ELF-1 (cell line): ENCODE results near the gene SPEM1.
A peak's percentile ranks its signal among the peaks of the same experiment; 100 is the strongest.

Experiments
- DNase-seq: peaks from one replicate; pipeline ENCODE4 v3.0.0-alpha.2; 2016; ENCODE audit warnings: low read depth, low spot score

Gene SPEM1, protein sequence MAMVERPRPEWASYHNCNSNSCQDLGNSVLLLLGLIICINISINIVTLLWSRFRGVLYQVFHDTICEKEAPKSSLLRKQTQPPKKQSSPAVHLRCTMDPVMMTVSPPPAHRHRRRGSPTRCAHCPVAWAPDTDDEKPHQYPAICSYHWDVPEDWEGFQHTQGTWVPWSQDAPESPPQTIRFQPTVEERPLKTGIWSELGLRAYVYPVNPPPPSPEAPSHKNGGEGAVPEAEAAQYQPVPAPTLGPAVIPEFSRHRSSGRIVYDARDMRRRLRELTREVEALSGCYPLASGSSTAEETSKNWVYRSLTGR

DNA sequence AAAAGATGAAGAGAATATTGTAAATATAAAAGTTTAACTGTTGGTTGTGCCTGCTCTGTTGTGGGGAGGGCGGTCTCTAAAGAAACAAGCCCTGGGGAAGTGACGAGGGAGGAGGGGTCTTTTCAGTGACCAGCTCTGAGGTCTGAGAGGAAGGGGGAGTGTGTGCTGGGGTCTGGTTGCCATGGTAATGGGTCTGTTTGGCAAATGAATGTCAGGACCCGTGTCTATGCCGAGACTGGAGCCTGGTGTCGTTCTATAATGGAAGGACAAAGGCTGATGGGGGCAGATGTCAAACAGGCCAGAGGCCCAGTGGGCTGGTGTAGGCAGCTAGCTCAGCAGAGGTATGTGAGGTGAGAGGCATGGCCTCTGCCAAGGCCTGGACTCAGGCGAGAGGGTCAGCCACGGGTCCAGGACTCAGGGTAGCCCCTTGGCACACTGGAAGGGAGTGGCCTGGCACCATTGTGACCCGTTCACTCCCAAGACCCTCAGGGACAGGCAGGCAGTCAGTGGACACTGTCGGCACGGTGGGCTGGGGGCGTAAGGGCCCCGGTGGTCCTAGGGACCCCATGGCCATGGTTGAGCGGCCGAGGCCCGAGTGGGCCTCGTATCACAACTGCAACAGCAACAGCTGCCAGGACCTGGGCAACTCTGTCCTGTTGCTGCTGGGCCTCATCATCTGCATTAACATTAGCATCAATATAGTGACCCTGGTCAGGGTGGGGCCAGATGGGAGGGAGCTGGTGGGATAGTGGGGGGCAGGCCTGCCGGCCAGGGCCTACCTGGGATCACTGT lies at the start of gene SPEM1:
TSS of gene SPEM1 (plus strand) at position 506 of the 792 bp plus-strand sequence. CDS start at position 567, 61 bp downstream.
- DNase-seq, result no peak

DNA sequence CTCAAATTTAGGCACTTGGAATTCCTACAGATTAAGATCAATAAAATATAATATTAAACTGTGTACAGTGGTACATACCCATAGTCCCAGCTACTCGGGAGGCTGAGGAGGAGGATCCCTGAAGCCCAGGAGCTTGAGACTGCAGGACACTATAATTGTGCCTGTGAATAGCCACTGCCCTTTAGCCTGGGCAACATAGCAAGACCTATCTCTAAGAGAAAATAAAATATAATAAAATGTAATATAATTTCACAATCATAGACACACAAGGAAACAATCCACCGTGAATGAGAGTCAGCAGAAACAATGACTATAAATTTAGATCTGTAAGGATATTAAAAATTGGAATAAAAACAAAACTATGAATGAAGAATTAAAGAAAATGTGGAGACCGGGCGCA lies 49.3 kb upstream of the SPEM1 start:
- no peak for DNase-seq

DNA sequence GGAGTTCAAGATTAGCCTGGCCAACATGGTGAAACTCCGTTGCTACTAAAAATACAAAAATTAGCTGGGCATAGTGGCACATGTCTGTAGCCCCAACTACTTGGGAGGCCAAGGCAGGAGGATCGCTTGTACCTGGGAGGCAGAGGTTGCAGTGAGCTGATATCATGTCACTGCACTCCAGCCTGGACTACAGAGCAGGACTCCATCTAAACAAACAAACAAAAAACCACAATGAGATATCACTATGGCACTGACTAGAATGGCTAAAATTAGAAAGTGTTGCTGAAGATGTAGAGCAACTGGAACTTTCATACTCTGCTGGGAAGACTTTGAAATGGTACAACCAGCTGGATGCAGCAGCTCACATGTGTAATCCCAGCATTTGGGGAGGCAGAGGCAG lies 45.8 kb upstream of the SPEM1 start:
- DNase-seq, result no peak

DNA sequence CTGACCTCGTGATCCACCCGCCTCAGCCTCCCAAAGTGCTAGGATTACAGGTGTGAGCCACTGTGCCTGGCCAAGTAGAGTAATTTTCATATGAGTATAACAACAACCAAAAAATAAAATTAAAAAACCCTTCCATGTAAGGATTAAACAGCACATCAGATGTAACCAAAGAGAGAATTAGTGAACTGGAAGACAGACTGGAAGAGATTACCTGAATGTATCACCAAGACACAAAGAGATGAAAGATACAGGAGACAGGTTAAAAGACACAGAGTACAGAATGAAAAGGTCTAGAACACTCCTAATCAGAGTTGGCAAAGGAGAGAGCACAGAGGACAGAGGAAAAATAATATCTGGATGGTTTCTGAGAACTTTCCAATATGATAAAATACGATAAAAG lies 41.0 kb upstream of the SPEM1 start:
- DNase-seq, result no peak

DNA sequence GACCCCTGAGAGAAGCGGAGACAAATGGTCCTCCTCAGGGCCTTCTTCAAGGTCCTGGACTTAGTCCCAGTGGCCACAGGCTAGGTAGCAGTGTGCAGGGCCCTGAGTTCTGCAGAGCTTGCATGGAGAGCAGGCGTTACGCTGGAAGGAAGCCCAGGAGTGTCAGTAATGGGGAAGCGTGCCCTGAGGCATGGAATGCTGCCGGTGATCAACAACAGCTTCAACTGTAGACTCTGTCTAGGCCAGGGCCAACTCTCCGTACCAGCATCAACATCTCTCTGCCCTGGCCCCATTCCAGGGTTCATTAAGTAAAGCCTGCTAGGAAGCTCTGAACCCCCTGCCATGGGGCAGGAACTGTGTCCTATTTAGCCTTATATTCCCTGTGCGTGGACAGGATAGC lies 39.8 kb upstream of the SPEM1 start:
- peak; percentile 78 for DNase-seq

DNA sequence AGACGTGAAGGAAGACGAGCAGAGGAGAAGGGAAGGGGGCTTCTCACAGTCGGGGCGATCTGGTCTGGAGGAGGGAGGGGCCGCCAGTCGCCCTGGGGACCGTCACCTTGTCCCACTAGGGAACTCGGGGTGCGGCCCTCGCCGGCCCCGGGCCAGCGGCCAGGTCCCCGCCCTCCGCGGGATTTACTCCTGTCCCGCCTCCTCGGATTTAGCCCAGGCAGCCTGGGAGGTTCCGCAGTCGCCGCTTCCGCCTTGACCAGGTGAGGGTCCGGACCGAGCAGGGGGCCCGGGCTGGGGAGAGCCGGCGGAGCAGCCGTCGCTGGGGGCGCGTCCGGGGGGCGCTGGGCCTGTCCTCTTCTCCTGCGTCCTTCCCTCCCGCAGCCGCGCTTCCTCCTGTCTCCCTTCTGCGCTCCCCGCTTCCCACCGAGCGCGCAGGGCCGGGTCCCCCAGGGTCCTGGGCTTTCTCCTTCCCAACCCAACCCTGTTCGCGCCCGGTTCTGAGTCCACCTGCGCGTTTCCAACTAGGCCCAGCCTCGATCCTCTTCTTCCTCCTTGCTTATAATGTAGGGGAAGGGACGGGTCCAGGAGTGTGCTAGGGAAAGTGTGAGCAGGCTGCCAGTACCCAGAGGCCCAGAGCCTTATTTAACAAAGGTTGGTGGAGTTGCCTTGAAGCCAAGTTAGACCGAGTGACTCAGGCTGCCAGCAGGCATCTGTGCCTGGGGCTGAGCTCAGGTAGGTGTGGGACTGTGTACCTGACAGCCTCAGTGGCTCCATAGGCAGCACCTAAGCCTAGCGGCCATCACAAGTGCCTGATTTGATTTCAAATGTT lies 39.1 kb upstream of the SPEM1 start, which contains the start of gene TNK1:
TSS of gene TNK1 (plus strand) at position 235 of the 829 bp plus-strand sequence. CDS start 1,838 bp downstream, outside the sequence.
- peak; percentile 51 for DNase-seq

DNA sequence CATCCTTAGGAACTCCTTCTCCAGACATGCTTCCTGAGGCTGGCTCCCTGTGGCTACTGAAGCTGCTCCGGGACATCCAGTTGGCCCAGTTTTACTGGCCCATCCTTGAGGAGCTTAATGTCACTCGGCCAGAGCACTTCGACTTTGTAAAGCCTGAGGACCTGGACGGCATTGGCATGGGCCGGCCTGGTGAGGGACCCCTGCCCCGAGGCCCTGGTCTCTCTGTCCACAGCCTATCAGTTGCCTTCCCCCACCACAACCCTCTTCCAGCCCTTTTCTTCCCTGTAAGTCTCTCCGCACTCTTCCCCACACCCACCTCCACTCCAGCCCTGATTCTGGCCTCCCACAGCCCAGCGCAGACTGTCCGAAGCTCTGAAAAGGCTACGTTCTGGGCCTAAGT lies 37.2 kb upstream of the SPEM1 start:
- peak; percentile 45 for DNase-seq

DNA sequence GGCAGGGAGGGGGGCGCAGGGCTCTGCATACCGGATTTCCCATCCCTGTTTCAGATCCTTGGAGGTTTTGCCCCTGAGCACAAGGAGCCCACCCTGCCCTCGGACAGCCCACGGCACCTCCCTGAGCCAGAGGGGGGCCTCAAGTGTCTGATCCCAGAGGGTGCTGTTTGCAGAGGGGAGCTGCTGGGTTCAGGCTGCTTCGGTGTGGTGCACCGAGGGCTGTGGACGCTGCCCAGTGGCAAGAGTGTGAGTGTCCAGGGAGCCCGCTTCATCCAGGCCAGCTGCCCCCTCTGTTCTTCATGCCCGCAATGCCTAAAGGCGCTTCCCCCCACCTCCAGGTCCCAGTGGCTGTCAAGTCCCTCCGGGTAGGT lies 36.8 kb upstream of the SPEM1 start:
- no peak for DNase-seq

DNA sequence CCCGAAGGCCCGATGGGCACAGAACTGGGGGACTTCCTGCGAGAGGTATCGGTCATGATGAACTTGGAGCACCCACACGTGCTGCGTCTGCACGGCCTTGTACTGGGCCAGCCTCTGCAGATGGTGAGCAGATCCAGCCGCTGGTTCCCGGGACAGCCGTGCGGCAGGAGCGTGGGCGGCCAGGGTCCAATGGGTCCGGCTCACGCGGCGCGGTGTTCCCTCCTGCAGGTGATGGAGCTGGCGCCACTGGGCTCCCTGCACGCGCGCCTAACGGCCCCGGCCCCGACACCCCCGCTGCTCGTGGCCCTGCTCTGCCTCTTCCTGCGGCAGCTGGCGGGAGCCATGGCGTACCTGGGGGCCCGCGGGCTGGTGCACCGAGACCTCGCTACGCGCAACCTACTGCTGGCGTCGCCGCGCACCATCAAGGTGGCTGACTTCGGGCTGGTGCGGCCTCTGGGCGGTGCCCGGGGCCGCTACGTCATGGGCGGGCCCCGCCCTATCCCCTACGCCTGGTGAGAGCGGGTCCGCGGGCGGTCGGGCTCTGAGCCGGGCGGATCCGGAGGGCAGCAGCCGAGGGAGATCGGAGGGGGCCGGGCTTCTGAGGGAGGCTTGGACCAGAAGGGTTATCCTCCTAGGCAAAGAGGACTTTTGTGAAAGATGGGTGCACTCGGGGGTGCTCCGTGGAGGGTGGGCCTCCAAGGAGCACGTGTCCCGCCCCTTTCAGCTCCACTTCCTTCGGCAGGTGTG lies 36.2 kb upstream of the SPEM1 start:
- DNase-seq, result peak; percentile 87

DNA sequence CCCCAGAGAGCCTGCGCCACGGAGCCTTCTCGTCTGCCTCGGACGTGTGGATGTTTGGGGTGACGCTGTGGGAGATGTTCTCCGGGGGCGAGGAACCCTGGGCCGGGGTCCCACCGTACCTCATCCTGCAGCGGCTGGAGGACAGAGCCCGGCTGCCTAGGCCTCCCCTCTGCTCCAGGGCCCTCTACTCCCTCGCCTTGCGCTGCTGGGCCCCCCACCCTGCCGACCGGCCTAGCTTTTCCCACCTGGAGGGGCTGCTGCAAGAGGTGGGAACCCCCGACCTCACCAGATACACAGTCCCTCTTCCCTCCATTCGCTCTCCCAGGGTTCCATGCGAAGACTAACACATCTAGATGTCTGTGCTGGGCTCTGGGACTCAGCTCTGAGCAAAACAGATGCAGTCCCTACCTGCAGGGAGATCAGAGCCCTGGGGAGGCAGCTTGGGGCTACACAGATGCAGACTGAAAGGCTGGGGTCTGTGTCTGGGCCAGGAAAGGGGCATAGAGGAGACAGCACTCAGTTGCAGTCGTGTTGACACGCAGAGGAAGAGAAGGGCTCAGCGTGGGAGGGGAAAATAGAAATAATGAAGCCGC lies 35.5 kb upstream of the SPEM1 start:
- no peak for DNase-seq

DNA sequence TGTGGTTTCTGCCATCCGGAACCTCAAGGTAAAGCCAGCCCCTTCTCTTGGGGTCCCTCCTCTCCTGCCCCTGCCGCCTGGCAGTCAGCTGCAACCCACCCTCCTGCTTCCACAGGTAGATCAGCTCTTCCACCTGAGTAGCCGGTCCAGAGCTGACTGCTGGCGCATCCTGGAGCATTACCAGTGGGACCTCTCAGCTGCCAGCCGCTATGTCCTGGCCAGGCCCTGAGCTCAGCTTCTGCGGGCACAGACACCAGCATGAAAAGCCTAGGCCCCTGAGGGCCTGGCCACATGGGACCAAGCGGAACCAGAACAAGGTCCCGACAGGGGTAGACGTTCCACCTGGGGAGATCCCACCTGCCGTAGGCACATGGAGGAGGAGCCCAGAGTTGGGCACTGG lies 31.3 kb upstream of the SPEM1 start:
- DNase-seq, result no peak

DNA sequence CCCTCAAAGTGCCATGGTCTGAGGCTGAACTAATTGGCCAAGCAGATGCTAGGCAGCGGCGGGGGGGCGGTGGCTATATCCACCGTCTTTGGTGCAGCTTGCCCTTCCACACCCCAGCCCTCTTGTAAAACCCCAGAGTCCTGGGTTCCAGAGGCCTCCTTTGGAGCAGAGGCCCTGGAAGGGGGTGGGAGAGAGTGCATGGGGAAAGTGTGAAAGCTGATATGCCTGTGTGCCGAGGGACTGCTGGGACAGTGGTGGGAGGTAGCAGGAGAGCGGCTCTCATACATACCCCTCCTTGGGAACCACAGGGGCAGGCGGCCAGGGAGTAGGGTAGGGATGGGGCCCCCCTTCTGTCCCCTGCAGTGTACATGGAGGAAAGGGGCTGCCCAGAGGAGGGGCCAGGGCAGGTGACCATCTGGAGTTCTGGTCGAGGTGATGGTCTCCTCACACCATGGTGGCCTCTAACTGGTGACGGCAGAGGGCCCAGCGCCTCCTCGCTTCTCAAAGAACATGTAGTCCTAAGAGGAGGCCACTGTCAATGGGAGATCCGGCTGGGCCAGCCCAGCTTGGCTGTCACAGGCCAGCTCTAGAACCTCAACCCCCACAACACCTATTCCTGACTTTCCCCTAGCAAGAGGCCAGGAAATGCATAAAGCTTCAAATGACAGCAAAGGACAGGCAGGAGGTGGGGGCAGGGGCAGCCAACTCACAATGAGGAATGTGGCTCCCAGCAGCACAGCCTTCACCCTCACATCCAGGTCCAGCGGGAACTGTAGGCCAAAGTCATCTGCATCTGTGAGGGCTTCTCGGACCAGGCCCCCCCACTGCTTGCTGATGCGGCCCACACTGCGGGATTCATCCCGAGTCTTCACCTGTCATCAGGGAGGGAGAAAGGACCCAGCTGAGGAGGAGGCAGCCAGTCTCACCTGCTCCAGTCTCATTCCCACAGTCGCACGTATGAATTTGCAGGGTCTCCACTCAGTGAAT lies 29.9 kb upstream of the SPEM1 start:
- no peak for DNase-seq

DNA sequence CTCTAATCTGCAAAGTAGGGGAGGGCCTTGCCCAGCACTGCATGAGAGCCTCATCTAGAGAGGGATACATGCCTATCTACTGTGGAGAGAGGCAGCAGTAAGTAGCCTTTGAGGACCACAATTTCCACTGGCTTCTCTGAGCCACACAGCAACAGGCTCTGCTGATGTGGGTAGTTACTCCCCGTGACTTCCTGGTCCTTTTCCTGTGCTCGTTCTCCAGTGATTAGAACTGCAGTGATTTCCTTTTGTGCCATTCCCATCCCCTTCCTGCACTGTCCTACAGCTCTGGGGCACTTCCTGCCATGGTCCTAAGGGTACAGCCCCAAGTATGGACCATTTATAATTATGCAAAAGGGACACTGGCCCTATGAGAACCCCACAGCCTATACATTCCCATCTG lies 28.8 kb upstream of the SPEM1 start:
- DNase-seq, result no peak

DNA sequence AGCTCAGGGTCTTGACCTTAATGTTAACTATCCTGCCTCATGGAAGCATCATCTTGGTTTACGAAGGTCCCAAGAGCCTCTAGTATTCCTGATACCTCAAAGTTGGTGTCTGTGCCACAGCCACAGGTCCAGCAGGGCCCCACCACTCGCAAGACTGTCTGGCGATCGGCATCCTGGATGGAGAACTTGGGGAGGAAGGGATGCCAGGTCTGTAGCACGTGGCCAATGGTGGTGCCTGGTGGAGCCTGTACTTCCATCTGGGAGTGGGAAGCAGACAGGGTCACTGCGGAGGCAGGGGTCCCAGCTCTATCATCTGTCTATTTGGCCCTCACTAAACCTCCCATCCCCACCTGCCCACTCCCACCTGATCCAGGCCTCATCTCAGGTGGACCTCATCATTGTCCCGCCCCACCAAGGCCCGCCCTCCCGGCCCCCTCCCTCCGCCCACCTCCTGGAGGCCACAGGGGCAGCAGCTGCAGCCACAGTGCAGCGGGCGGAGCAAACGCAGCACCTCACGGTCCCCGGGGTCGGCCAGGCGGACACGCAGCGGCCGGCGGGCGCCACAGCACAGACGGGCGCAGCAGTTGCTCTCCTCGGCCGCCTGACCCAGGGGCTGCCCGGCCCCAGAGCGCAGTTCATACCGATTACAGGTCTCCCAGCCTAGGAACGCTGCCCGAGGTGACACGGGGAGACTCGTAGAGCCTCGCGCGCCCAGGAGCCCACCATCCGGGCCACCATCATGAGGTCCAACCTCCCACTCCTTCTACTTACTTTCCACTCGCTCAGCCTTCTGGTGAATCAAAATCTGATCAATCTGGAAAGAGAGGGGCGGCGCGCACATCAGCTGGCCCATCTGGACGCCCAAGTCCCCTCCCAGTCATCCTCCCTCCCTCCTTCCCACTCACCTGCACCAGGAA lies 27.2 kb upstream of the SPEM1 start:
- no peak for DNase-seq

DNA sequence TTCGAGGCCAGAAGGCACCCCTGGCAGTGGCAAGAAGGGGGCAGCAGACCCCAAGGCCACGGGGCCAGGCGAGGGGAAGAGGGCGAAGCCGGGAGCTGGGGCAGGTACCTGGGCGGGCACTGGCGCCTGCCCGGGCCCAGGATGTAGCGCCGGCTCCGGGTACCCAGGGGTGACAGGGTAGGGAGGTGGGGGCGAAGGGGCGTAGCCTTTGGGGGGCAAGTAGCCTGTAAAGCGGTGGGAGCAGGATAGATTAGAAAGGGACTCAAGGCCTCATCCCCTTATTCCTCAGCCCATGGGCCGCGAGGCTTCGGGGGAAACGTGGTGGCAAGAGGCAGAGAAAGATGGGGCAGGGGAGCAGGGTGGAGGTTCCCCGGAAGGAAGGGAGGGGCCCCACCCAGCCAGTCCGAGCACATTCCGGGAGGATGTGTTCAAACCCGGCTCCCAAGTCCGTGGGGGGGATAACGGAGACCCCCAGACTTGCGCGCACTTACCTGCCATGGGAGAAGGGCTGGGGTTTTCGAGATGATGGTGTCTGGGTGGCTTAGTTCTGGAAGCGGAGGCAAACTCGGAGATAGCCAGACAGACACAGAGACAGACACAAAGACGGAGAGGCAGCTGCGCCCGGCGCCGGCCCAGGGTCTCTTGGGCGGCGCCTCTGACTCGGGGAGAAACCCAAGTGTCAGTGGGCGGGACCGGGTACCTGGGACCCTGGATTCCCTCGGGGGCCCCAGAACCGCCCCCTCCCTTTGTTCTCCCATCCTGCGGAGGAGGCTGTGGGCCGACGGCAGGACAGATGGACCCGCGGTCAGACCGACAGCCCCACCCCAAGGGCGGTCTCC lies 26.3 kb upstream of the SPEM1 start:
- DNase-seq, result peak; percentile 37

DNA sequence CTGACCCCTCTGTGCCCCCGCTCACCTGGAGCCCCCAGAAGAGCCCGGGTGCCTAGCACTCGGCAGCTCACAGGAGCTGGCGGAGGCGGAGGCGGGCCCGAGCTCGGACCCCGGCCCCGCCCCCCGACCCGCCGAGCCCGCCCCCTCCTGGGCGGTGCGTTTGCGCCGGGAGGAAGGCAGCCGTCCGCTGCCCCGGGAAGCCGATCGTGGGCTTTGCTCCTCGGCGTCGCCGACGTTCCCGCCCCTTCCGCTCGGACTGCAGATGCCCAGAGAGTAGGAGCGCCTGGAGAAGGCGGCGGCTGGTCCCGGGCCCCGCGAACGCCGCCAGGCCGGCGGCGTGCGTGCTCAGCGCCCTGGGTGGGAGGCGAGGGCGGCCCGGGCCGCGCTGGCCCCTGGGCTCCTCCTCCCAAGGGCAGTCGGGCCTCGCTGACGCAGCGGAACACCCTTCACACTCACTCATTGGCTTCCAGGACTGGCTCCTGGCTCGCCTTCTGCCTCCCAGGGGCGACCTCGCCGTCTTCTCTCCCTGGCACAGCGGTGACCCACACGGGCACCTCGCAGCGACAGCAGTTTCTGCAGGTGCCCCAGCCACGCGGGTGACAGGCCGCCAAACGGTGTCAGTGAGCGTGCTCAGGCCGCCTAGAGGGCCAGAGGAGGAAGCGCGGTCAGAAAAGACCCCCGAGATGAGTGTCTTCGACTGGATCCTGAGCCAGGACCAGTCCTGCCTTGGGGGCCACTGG lies 25.5 kb upstream of the SPEM1 start, which contains the start of gene PLSCR3:
TSS of gene PLSCR3 (minus strand) at position 74 of the 740 bp plus-strand sequence. CDS start 415 bp downstream, outside the sequence.
- DNase-seq, result peak; percentile 80

DNA sequence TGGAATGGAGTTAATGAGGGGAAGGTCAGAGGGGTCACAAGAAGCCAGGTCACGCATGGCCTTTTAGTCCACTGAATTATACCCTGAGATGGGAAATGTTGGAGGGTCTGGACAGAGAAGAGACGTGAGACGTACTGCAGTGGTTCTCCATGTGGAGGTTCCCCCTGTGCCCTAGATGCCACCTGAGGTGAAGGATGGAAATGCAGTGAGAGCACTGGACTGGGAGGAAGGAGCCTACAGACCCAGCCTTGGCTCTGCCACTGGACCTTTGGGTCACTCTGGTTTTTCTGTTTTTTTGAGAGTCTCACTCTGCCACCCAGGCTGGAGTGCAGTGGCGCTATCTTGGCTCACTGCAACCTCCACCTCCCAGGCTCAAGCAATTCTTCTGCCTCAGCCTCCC lies 24.0 kb upstream of the SPEM1 start:
- DNase-seq, result no peak
